Loucy (cell line): Measurements from ENCODE around the gene FBXO9.

Experiments used
- H2AFZ ChIP-seq: fragments of 200-600 bp; sonication (generic); 2 replicates; pipeline ENCODE4 v1.6.0; 2016; ENCODE audit warnings: antibody characterized with exemption, mild to moderate bottlenecking, low read length, moderate library complexity
- H3F3A ChIP-seq: fragments of 200-600 bp; 2 replicates; pipeline ENCODE4 v1.6.0; 2016; ENCODE audit warnings: antibody characterized with exemption, low read depth, mild to moderate bottlenecking
- H3K27me3 ChIP-seq: fragments of 200-600 bp; sonication (generic); 2 replicates; pipeline ENCODE4 v1.6.1; 2014; ENCODE audit warnings: low read length, mild to moderate bottlenecking; ENCODE audit not compliant: insufficient read depth, poor library complexity, severe bottlenecking
- H3K36me3 ChIP-seq: fragments of 200-600 bp; sonication (generic); 2 replicates; pipeline ENCODE4 v1.6.1; 2016; ENCODE audit warnings: low read length; ENCODE audit not compliant: insufficient read depth
- H3K4me1 ChIP-seq: fragments of 200-600 bp; sonication (generic); 2 replicates; pipeline ENCODE4 v1.5.1; 2014; ENCODE audit warnings: low read length, mild to moderate bottlenecking; ENCODE audit not compliant: insufficient read depth, poor library complexity, severe bottlenecking
- H3K4me2 ChIP-seq: fragments of 200-600 bp; sonication (generic); 2 replicates; pipeline ENCODE4 v1.6.0; 2014; ENCODE audit warnings: antibody characterized with exemption, low read length, low read depth, mild to moderate bottlenecking; ENCODE audit not compliant: poor library complexity, severe bottlenecking
- H3K4me3 ChIP-seq: fragments of 200-600 bp; sonication (generic); 2 replicates; pipeline ENCODE4 v1.5.1; 2014; ENCODE audit warnings: low read length, mild to moderate bottlenecking, mixed read lengths; ENCODE audit not compliant: poor library complexity, severe bottlenecking
- H3K79me2 ChIP-seq: fragments of 200-600 bp; sonication (generic); 2 replicates; pipeline ENCODE4 v1.6.1; 2014; ENCODE audit warnings: low read length; ENCODE audit not compliant: insufficient read depth
- H3K9ac ChIP-seq: fragments of 200-600 bp; sonication (generic); 2 replicates; pipeline ENCODE4 v1.6.0; 2014; ENCODE audit warnings: mild to moderate bottlenecking, low read depth, low read length, moderate library complexity; ENCODE audit not compliant: poor library complexity, severe bottlenecking
- H3K9me2 ChIP-seq: fragments of 200-600 bp; sonication (generic); replicated peaks from 2 replicates; pipeline ENCODE4 v1.6.1; 2016; ENCODE audit warnings: low read depth, low read length, mixed read lengths
- H3K9me3 ChIP-seq: fragments of 200-600 bp; sonication (generic); 2 replicates; pipeline ENCODE4 v1.6.1; 2014; ENCODE audit warnings: mild to moderate bottlenecking, antibody characterized with exemption, low read length, low read depth; ENCODE audit not compliant: insufficient read depth
- H4K20me1 ChIP-seq: fragments of 200-600 bp; sonication (generic); 2 replicates; pipeline ENCODE4 v1.6.0; 2014; ENCODE audit warnings: antibody characterized with exemption, low read length, mild to moderate bottlenecking; ENCODE audit not compliant: insufficient read depth, poor library complexity, severe bottlenecking
- EZH2phosphoT487 ChIP-seq: fragments of 200-600 bp; IDR thresholded peaks from 2 replicates; pipeline ENCODE4 v1.6.1; 2018; ENCODE audit warnings: antibody characterized with exemption, mild to moderate bottlenecking, moderate library complexity, borderline replicate concordance
- TF ChIP-seq, protein P1 (sequence below): fragments of 200-600 bp; sonication (generic); conservative IDR thresholded peaks from 2 replicates; pipeline ENCODE4 v1.5.1; 2014; ENCODE audit warnings: mild to moderate bottlenecking, antibody characterized with exemption, low read length

FBXO9 gene

DNA sequence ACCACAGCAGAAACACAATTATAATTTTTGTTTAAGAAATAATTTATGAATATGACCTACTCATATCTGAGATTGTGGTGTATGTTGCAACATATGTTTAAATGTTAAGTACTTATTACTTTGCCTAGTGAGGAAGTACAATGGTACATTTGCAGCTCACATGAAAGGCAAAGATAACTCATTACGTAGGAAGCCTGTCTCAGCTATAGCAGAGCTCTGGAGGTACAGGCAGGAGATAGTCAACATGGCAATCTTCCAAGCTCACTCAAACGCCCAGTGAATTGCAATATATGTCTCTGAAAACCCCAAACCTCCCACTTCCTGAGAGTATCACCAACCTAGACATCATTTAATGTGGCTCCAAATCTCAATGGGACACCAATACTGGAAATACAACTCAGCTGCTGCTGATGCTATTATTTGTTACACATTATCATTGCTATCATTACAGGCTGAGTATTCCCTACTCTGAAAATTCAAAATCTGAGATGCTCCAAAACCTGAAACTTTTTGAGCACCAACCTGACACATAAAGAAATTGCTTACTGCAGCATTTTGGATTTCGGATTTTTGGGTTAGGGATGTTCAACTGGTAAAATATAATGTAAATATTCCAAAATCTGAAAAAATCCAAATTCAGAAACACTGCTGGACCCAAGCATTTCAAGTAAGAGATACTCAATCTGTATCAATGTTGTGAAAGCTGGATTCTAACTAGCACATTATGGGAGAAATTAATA, 45.0 kb upstream of the FBXO9 start:
- Histone ChIP-seq H3K9me3 (no peaks in the 10 kb centered on the region), H3K9me2 (no peaks in the 10 kb centered on the region), H3F3A (peaks cover 4% of the 10 kb centered on the region; the same call in 1 of the 2 replicates), H3K27me3 (no peaks in the 10 kb centered on the region), H2AFZ (no peak overlapping the region), H3K4me1 (peaks cover 9% of the 10 kb centered on the region), H3K4me2 (no peak overlapping the region), H3K4me3 (no peak overlapping the region), H4K20me1 (no peaks in the 10 kb centered on the region), H3K36me3 (peaks cover 30% of the 10 kb centered on the region; the same call in 1 of the 2 replicates), H3K9ac (no peak overlapping the region), H3K79me2 (no peaks in the 10 kb centered on the region)
- TF ChIP-seq, protein P1, sequence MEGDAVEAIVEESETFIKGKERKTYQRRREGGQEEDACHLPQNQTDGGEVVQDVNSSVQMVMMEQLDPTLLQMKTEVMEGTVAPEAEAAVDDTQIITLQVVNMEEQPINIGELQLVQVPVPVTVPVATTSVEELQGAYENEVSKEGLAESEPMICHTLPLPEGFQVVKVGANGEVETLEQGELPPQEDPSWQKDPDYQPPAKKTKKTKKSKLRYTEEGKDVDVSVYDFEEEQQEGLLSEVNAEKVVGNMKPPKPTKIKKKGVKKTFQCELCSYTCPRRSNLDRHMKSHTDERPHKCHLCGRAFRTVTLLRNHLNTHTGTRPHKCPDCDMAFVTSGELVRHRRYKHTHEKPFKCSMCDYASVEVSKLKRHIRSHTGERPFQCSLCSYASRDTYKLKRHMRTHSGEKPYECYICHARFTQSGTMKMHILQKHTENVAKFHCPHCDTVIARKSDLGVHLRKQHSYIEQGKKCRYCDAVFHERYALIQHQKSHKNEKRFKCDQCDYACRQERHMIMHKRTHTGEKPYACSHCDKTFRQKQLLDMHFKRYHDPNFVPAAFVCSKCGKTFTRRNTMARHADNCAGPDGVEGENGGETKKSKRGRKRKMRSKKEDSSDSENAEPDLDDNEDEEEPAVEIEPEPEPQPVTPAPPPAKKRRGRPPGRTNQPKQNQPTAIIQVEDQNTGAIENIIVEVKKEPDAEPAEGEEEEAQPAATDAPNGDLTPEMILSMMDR, result no peak
- no peak for TF ChIP-seq EZH2phosphoT487

DNA sequence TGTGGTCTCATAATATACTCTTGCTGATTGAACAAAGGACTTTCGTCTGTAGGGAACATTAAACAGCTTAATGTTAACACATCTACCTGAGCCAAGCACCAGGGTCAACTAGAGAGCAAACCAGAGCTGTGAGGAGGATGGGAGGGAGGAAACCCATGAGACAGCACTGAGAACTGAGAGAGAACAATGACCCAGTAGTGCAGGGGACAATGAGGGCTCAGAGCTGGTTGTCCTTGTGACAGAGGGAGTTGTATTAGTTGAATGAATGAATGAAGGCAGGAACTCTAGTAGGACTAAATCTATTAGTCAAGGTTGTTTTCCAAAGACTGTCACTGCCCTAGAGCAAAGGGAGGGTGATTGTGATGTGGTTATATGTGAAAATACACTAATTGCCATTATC, 41.9 kb upstream of the FBXO9 start:
- peaks cover 4% of the 10 kb centered on the region; the same call in 1 of the 2 replicates for H3F3A ChIP-seq
- no peaks in the 10 kb centered on the region for H3K79me2 ChIP-seq
- H3K27me3 ChIP-seq, result no peaks in the 10 kb centered on the region
- no peak overlapping the region for H3K4me3 ChIP-seq
- no peak for TF ChIP-seq EZH2phosphoT487
- TF ChIP-seq, protein P1, result no peak
- H2AFZ ChIP-seq, result no peak overlapping the region
- no peak overlapping the region for H3K9ac ChIP-seq
- no peak overlapping the region for H3K4me2 ChIP-seq
- H3K36me3 ChIP-seq, result peaks cover 2% of the 10 kb centered on the region; the same call in 1 of the 2 replicates
- H3K9me2 ChIP-seq, result no peaks in the 10 kb centered on the region
- peaks cover 9% of the 10 kb centered on the region for H3K4me1 ChIP-seq
- H3K9me3 ChIP-seq, result no peaks in the 10 kb centered on the region
- H4K20me1 ChIP-seq, result no peaks in the 10 kb centered on the region

DNA sequence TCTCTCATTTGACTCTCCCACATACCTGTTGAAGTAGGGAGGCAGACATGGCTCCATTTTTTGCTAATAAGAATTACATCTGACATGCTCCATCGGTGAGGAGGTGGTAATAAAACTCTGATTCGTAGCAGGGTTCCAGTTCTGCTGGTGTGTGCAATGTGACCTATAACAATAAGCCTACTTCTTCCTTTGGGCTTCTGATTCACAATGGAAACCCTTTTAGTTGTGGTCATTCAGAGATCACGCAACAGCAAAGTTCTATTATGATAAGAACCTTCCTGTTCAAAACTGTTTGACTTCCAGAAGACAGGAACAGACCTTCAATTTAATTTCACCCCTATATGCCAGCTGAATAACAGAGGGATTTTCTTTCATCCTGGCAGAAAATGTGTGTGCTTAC, 38.7 kb upstream of the FBXO9 start:
- Histone ChIP-seq H3K27me3 (no peaks in the 10 kb centered on the region), H3K9me2 (no peaks in the 10 kb centered on the region), H2AFZ (no peak overlapping the region), H3K9me3 (no peaks in the 10 kb centered on the region), H3K4me1 (no peaks in the 10 kb centered on the region), H4K20me1 (no peaks in the 10 kb centered on the region), H3K4me2 (no peak overlapping the region), H3K79me2 (no peaks in the 10 kb centered on the region), H3K36me3 (peaks cover 27% of the 10 kb centered on the region), H3K4me3 (no peak overlapping the region), H3F3A (no peaks in the 10 kb centered on the region), H3K9ac (no peak overlapping the region)
- TF ChIP-seq EZH2phosphoT487, result no peak
- TF ChIP-seq, protein P1, result no peak
